Lung (tissue), 12 donors: ENCODE data around the gene CSNK2B. TPM values are rescaled to one million over a fixed set of nuclear protein-coding genes. Genes with fewer than 3 reads are reported as not detected.
"Not testable (repeated sequence)": the region's sequence is repeated elsewhere in the genome, so short reads cannot be mapped to it uniquely, and the experiment has no call there.

Experiments
- ATAC-seq: fragments of 200-7000 bp; cut with Tn5 transposase; one replicate; pipeline ENCODE4 v1.9.1; 2020; ENCODE audit warnings: moderate number of reproducible peaks; ENCODE audit not compliant: insufficient read depth, low FRiP score
- DNase-seq, 3 donors: peaks; one replicate each; pipeline ENCODE4 v3.0.0-alpha.2; 2013 to 2017
- H3K27ac ChIP-seq, 2 donors: one replicate each; pipeline ENCODE4 v1.5.1; 2013; ENCODE audit warnings: mild to moderate bottlenecking in 2 of 2, moderate library complexity in 2 of 2, control low read depth in 1 of 2, inconsistent platforms in 1 of 2, low read depth in 1 of 2, low read length in 1 of 2
- H3K27me3 ChIP-seq, 3 donors: one replicate each; pipeline ENCODE4 v1.5.1; 2013; ENCODE audit warnings: low read length in 2 of 3; ENCODE audit not compliant: control insufficient read depth in 3 of 3, insufficient read depth in 3 of 3
- H3K36me3 ChIP-seq, 4 donors: one replicate each; pipeline ENCODE4 v1.5.1; 2013; ENCODE audit warnings: low read length in 4 of 4, mild to moderate bottlenecking in 1 of 4, moderate library complexity in 1 of 4; ENCODE audit not compliant: control insufficient read depth in 4 of 4, insufficient read depth in 4 of 4
- H3K4me1 ChIP-seq, 5 donors: one replicate each; pipeline ENCODE4 v1.5.1; 2013; ENCODE audit warnings: low read length in 5 of 5, mild to moderate bottlenecking in 2 of 5, moderate library complexity in 1 of 5; ENCODE audit not compliant: control insufficient read depth in 5 of 5, insufficient read depth in 5 of 5
- H3K4me3 ChIP-seq: one replicate; pipeline ENCODE4 v1.5.1; 2013; ENCODE audit warnings: mild to moderate bottlenecking, control low read depth, moderate library complexity
- H3K9ac ChIP-seq, 2 donors: one replicate each; pipeline ENCODE4 v1.5.1; 2013; ENCODE audit warnings: low read length in 2 of 2, control low read depth in 1 of 2; ENCODE audit not compliant: insufficient read depth in 1 of 2
- H3K9me3 ChIP-seq, 4 donors: one replicate each; pipeline ENCODE4 v1.5.1; 2013; ENCODE audit warnings: low read length in 3 of 4, mild to moderate bottlenecking in 1 of 4, moderate library complexity in 1 of 4; ENCODE audit not compliant: control insufficient read depth in 4 of 4, insufficient read depth in 3 of 4
- CTCF ChIP-seq: IDR thresholded peaks from 2 replicates; pipeline ENCODE4 v1.5.1; 2012; ENCODE audit warnings: mild to moderate bottlenecking; ENCODE audit errors: control extremely low read depth, extremely low read depth
- WGBS, 2 donors: extraction: QIAGEN DNeasy Blood & Tissue Kit; methylation state at CpG; one replicate each; pipeline ENCODE4 v1.1.7; 2013; 5-methylcytosine and 5-hydroxymethylcytosine counted together
- polyA plus RNA-seq, 2 donors: library from polyadenylated mRNA; stranded (reverse); fragments of 200-250 nt; gene quantifications; one replicate each; pipeline ENCODE4 v1.2.1, GENCODE V29; 2013
- total RNA-seq, 2 donors: library from RNA; depleted of rRNA in 1 of 2; stranded (reverse); fragments of >200 nt in 1 of 2; gene quantifications; one replicate each; pipeline ENCODE4 v1.2.1, GENCODE V29; 2014 to 2021
- donor health status: control.
- donor health status: control.
- donor health status: Bipolar disorder and iron deficiency.
- donor health status: healthy.
- donor health status: DM: yes; HTN: yes; CAD: no.

CSNK2B gene
- total and polyA plus RNA-seq, 4 donors = 114 to 154 (median 137) TPM

GRCh38 chr6:31706599-31706998 lies 40.7 kb downstream of the CSNK2B start, which contains the start of gene LY6G6F:
Gene LY6G6F (plus strand): TSS chr6:31706866. CDS start chr6:31706907, 41 bp downstream.
- ATAC-seq (no peak), DNase-seq (no peak)
- Histone ChIP-seq H3K36me3 (no peaks in the 10 kb centered on the region), H3K27ac (no peak within 1 kb of the TSS), H3K27me3 (no peaks in the 10 kb centered on the region), H3K9ac (no peak within 1 kb of the TSS), H3K9me3 (no peaks in the 10 kb centered on the region), H3K4me3 (no peak within 1 kb of the TSS), H3K4me1 (peaks cover 5 to 12% (median 6%) of the 10 kb centered on the region in 5 donors)
- TF ChIP-seq CTCF = no peak
- WGBS, 2 donors = 62 to 79% methylated on average over 3 of the region's 3 CpGs

- ATAC-seq (no peak), DNase-seq (no peak)
- Histone ChIP-seq H3K36me3 (no peaks in the 10 kb centered on the region), H3K4me3 (no peak overlapping the region), H3K27ac (no peak overlapping the region), H3K9me3 (no peaks in the 10 kb centered on the region), H3K27me3 (no peaks in the 10 kb centered on the region), H3K9ac (no peak overlapping the region), H3K4me1 (peaks cover 0 to 8% (median 0%) of the 10 kb centered on the region in 5 donors)
- 85 to 88% methylated on average over 10 of the region's 10 CpGs for WGBS, 2 donors
- no peak for TF ChIP-seq CTCF
These were observed 41.8 kb downstream of the CSNK2B start for GRCh38 chr6:31707701-31708100.

- H3K27me3 ChIP-seq = no peaks in the 10 kb centered on the region
- ATAC-seq (no peak), DNase-seq (no peak)
- H3K4me1 ChIP-seq = peaks cover 0 to 8% (median 0%) of the 10 kb centered on the region in 5 donors
- no peak for TF ChIP-seq CTCF
- WGBS, 2 donors = 96 to 100% methylated on average over 3 of the region's 3 CpGs
- no peaks in the 10 kb centered on the region for H3K9me3 ChIP-seq
- no peaks in the 10 kb centered on the region for H3K36me3 ChIP-seq
- H3K4me3 ChIP-seq = no peak overlapping the region
- no peak overlapping the region for H3K27ac ChIP-seq
- H3K9ac ChIP-seq = no peak overlapping the region
These were observed 42.3 kb downstream of the CSNK2B start for GRCh38 chr6:31708224-31708623.

DNA sequence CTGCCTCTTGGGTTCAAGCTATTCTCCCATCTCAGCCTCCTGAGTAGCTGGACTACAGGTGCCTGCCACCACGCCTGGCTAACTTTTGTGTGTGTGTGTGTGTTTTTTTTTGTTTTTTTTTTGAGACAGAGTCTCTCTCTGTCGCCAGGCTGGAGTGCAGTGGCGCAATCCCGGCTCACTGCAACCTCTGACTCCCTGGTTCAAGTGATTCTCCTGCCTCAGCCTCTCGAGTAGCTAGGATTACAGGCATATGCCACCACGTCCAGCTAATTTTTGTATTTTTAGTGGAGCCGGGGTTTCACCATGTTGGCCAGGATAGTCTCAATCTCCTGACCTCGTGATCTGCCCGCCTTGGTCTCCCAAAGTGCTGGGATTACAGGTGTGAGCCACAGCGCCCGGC lies 43.3 kb downstream of the CSNK2B start:
- not testable (repeated sequence) for ATAC-seq

More for the DNA sequence above, 43.3 kb downstream of the CSNK2B start:
- not testable (repeated sequence) for H3K27me3 ChIP-seq, H3K36me3 ChIP-seq, H3K9me3 ChIP-seq, H3K4me1 ChIP-seq, DNase-seq, H3K27ac ChIP-seq, H3K9ac ChIP-seq, H3K4me3 ChIP-seq
- WGBS, 2 donors = 77% methylated on average over 11 of the region's 11 CpGs
